GM19397 (cell line): Measurements from ENCODE around the gene LRCOL1.

Source experiments
- ATAC-seq: cut with Tn5 transposase; IDR thresholded peaks from one replicate; pipeline ENCODE4 v1.9.1; 2021; ENCODE audit warnings: mild to moderate bottlenecking, moderate library complexity; ENCODE audit not compliant: unreplicated experiment

The LRCOL1 gene

DNA sequence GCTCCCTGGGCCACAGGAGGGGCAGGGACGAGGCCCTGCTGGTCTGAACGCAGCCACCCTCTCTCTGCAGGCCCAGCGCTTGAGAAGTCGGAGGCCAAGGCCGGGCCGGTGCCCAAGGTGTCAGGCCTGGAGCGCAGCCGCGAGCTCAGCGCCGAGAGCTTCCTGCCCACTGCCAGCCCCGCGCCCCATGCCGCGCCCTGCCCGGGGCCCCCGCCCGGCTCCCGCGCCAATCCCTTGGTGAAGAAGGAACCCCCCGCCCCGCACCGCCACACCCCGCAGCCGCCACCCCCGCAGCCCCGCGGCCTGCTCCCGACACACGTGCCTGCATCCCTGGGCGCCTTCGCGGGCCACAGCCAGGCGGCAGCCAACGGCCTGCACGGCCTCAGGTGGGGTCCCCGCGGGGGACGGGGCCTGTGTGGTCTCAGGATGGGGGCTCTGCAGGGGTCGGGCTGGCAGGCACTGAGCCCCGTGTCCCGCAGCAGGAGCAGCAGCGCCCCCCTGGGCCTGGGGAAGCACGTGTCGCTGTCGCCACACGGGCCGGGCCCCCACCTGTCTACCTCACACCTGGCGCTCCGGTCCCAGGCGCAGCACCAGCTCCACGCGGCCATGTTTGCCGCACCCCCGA lies 40.4 kb downstream of the LRCOL1 start:
- no peak for ATAC-seq

DNA sequence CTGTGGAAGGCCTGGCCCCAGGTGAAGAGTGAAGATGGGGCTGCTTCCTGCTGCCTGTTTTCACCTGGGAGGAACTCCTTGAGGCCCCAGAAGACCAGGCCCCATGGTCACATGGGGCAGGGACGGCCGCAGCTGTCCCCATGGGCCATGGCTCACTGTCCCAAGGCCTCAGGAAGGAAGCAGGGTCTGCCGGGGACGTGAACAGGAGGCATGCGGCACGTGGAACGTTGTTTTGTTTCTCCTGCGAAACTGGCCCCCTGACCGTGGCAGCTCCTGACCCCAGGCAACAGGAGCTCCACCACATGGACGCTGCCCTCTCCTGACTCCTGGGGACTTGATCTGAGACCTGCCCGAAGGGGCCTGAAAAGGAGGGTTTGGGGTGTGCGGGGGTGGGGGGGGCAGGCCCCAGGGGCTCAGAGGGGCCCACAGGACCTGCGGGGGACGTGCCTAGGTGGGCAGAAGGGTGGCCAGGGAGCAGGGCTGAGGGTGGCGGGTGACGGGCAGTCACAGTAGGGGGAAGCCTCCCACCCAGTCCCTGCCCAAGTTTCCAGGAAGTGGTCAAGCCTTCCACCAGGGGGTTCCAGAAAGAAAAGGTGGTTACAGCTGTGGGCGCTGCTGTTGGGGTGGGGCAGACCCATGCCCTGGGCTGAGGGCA lies 41.4 kb downstream of the LRCOL1 start:
- no peak for ATAC-seq

DNA sequence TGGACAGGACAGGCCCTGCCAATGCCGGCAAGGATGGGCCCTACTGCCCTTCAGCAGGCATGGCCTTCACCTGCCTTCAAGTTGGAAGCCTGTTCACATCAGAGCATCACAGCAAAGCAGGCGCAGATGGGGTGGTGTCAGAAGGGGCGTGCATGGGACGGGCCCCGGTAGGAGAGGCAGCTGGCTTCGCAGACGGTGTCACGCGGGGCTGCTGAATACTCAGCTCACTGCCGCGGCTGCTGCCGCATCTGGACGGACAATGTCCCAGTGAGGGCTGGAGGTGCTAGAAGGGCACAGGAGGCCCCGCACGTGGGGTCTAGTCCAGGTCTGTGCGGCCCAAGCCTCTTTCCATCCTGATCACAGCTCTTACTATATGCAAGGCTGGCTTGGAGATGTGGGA lies 42.1 kb downstream of the LRCOL1 start:
- no peak for ATAC-seq

DNA sequence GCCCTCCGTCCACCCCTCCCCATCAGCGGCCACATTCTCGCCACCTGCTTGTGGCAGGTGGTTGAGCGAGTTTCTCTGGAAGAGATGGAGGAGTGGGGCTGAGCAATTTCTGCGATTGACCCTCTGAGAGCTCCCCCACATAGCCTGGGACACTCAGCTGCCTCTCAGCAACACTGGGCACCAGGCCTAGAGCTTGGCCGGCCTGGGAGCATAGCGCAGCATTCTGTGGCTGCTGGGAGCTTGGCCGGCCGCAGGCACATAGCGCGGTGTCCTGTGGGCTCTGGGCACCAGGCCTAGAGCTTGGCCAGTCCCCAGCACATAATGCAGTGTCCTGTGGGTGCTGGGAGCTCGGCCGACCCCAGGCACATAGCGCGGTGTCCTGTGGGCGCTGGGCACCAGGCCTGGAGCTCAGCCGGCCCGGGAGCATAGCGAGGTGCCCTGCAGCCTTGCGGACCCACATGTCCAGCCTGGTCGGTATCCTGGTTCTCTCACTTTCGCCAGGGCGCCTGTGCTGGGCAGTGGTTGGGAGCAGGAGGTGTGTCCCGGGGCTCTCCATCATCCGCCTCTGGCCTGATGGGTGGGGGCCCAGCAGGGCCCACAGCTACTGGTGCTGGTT lies 43.8 kb downstream of the LRCOL1 start:
- no peak for ATAC-seq

DNA sequence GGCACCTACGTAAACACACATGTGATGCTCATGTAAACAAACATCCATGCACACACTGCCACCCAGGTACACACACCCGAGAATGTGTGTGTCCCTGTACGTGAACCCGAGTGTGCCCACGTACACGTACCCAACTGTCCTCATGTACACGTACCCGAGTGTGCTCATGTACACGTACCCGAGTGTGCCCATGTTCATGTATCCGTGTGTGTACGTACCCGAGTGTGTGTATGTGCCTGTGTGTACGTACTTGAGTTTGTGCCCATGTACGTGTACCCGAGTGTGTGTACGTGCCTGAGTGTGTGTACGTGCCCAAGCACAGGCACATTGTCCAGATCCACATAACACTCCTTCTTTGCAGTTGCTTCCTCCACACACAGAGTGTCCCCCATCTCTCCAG lies 45.0 kb downstream of the LRCOL1 start:
- no peak for ATAC-seq

DNA sequence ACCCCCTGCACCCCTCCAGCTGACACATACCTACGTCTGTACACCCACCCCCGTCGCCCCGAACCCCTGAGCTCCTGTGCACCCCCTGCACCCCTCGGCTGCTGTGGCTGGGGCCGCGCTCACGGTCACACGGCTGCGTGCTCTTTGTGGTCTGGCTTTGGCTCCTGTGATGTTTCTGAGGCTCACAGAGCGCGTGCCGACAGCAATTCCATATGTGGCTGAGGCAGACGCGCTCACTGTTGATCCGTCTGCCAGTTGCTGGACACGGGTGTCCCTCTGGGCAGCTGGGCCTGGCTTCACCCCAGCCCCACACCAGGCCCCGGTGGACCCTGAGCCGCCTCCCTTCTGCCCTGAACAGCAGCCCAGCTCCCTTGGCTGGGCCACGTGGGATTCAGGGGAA lies 46.5 kb downstream of the LRCOL1 start:
- no peak for ATAC-seq

DNA sequence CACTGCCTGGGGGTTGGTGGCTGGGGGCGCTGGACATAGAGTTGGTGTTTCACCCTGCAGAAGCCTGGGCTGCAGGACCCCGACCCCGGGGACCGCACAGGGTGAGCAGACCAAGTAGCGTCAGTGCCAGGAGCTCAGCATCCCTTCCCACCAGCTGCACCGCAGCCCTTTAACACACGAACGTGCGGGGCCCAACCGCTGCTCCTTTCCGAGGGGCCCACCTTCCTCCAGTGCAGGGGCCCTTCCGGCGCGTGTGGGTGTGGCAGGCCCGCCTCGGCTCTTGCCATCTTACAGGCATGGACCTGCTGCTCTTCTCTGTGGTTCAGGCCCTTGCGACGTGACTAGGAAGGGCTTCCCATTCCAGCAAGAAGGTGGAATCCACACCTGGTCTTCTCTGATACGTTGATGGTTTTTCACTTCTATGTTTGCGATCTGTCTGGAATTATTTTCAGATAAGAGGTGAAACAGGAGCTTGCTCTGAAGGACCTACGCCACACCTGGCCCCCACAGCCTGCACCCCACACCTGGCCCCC lies 47.8 kb downstream of the LRCOL1 start:
- no peak for ATAC-seq

DNA sequence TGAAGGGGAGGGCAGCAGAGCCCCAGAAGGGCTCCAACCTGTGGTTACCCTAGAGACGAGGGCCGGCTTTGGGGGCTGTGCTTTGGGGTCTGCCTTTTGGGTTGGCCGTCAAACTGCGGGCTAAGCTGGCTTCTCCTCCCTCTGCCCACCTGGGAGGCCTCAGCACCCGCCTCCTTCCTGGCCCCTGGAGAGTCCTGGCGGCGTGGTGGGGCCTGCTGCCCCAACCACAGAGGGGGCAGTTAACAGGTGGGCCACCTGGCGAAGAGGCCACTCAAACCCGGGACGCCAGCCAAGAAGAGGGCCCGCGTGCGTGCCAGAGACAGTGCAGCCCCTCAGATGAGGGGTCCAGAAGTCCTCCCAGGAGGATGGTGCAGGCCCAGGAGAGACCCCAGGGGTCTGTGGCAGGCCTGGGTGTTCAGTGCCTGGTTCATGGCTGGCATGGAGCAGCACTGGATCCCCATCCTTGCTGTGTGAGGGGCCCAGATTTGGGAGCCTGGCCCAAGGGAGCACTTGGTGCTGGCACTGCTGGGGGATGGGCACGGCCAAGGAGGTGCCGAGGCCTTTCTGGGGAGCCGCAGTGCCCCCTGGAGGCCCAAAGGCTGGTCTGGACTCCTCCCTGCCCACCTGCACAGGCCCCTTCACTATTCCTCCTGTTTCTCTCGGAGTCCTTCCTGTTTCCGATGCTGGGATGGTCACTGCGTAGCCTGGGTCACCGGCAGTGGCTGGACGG lies 48.8 kb downstream of the LRCOL1 start:
- no peak for ATAC-seq

DNA sequence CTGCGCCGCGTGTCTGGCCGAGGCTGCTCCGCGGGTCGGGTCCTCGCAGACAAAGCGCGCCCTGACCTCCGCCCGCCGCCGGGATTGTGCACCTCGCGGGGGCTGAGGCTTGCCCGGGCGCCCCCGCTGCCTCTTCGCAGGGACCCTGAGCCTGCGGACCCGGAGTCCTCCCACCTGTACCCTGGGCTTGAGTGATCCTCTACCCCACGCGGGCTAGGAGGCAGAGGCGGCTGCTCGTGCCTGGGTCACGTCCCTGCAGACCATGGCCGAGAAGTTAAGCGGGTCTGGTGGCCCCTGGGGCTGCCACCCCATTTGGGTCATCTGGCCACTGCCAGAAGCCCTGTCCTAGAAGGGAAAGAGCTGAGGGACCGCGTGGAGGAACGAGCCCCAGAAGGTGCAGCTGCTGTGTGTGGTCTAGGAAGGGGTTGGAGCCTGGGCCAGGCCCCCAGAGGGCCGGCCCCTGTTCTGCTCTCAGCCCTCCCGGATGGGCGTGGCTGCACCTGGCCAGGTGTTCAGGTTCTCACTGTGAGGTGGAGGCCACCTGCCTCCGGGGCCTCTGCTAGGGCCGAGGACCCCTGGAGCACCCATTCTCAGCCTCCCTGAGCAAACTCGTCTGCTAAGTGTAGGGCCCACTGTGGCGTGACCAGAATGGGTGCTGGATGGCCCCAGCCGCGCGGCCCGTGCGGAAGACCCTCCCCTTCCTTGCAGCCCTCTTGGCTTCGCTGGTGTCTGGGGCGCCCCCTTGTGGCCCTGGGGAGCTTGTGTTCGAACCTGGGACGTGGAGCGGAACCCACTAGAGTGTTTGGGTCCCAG lies 49.6 kb downstream of the LRCOL1 start:
- ATAC-seq = no peak

DNA sequence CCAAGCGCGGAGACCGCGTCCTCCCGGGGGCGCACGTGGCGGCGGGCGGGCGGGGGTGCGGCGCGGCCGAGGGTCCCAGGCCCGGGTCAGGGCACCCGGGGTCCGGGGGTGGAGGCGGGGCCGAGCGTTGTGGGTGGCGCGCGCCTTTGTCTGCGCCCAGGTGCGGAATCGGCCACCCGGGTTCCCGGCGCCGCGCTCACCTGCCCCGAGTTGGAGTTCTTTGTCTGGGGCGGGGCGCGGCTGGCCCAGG lies 50.1 kb downstream of the LRCOL1 start:
- ATAC-seq = no peak

DNA sequence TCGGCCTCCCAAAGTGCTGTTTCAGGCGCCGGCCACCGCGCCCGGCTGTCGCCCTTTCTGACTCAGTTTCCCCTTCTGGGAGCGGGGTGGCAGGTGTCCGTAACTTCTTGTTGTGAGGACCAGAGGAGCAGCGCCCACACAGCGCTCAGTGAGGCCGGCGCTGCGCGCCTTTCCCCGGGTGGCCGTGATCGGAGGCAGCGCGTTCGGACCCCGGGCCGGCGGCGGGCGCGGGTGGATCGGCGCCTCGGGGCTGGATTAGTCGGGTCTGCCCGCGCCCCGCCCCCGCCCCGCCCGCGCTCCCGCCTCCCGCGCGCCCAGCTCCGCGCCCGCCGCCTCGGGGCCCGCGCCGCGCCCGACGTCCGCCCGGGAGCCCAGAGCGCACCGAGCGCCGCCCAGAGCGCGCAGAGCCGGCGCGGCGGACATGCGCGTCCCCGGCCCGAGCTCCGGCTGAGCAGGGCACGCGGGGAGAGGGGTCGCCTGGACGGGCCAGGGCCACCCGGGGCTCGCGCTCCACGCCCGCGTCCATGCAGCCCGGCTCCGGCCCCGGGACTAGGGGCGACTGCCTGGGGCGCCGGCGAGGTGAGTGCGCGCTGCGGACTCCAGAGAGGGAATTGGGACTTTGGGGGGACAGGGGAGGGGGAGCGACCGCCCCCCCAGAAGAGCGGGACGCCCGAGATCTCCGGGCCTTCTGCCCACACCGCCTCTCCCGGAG lies 50.6 kb downstream of the LRCOL1 start:
- ATAC-seq = no peak

DNA sequence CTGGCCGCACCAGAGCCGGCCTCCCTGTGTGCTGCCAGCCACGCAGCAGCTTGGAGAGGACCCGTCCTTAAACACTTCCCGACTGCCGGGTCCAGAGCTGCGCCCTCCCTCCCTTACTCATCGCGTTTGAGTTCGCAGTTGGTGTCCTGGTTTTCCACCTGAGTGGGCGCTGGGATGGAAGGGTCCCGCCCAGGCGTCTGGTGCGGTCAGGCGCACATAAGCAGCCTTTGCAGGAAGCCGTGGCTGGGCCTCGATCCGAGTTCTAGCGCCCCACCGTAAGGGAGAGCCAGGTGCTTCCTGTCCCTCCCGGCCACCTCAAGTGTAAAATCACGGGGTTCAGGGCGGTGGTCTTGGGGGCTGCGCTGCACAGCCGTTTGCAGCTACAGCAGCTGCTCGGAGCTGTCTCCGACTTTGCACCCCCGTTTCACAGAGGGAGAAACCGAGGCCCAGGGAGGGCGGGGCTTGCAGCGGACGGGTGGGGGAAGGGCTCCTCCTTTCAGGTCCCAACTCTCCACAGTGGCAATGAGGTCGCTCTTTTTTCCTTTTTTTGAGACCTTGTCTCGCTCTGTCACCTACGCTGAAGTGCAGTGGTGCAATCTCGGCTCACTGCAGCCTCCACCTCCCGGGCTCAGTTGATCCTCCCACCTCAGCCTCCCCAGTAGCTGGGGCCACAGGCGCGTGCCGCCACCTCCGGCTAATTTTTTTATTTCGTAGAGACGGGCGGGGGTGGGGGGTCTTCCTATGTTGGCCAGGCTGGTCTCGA lies 51.3 kb downstream of the LRCOL1 start:
- no peak for ATAC-seq

DNA sequence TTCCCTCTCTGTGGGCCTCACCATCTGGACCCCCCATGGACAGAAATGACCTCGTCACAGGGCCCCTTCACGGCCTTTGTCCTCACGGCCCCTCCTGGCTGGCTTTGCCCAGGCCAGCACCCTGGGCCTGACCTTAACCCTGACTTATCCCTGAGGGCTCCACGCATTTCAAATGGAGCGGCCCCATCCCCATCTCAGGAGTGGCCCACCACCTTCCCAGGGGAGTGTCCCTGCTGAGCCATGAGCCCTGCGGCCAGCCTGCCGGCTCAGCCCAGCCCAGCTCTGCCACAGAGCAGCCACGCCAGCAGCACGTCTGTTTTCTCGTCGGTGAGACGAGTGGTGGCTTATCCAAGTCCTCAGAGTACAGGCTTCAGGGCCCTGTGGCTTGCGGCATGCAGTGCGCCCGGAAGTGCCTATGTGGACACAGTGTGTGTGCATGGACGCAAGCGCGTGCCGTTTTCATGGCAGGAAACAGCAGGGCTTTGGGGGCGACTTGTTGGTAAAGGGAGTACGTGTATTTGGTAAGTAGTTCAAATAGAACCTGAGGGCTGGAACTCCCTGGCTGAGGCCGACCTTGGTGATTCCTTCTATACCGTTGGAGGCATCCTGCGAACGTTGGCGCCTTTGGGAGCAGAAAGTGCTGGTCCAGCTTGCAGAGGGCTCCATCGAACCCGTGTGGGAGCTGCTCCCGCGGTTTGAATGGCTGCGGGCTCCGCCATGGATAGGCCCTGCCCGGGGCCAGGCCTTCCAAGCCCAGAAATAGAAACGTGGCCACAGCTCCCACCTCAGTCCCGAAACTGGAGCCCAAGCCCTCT lies 52.1 kb downstream of the LRCOL1 start:
- ATAC-seq = no peak

DNA sequence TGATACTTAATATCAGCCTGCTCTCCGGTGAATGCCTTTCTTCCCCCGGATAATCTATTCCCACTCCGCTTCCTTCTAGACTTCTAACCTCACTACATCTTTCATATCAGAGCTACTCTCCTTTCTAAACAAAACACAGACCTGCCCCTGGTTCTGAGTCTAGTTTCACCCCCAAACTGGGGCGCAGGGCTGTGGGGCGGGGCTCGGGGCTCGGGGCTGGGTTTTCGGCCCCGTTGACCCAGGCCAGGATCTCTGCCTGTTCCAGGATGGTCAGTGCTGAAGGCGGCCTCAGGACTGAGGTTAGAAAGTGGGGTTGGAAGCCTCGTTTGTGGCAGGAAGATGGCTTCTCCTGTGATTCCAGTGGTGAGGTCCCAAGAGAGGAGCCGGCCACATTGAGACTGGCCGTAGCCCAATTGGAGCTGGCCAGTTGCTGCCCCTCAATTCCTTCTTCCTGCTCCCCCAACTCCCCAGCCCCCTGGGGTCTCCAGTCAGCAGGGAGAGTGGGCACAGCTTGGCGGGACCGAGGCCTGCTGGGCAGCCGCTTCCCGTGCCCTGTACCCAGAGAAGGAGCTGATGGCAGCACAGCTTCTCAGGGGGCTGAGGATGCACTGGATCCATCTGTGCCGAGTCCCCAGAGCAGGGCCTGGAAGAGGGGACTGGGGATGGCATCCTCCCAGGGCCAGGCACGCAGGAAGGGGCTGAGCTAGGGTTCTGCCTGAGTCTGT lies 52.9 kb downstream of the LRCOL1 start:
- no peak for ATAC-seq

DNA sequence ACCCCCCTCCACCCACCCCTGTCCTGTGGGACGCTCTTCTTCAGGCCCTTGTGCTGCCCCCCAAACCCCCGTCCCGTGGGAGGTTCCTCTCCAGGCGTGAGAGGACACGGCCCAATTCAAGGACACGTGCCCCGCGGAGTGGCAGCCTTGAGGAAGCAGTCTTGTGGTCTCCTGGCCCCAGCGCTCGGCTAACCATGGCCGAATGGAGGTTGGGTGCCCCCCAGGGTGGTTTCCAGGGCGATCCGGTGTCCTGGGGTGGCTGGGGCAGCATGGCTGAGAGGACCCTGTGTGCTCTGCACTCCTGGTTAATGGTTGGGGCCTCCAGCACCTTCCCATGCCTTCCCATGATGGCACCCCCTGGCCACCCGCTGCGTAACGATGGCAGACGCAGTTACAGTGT lies 53.6 kb downstream of the LRCOL1 start:
- ATAC-seq = no peak

DNA sequence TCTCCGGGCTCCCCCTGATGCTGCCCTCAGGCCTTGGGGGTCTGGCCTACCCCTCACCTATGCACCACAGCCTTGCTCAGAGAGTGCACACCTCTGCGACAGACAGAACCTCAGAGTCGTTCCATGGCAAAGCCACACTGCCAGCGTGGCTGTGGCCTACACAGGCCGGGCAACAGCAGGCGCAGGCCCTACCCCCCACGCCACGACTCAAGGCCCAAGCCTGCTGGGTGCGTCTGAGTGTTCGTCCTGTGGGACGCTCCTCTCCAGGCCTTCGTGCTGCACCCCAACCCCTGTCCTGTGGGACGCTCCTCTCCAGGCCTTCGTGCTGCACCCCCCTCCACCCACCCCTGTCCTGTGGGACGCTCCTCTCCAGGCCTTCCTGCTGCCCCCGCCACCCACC lies 54.2 kb downstream of the LRCOL1 start:
- no peak for ATAC-seq

DNA sequence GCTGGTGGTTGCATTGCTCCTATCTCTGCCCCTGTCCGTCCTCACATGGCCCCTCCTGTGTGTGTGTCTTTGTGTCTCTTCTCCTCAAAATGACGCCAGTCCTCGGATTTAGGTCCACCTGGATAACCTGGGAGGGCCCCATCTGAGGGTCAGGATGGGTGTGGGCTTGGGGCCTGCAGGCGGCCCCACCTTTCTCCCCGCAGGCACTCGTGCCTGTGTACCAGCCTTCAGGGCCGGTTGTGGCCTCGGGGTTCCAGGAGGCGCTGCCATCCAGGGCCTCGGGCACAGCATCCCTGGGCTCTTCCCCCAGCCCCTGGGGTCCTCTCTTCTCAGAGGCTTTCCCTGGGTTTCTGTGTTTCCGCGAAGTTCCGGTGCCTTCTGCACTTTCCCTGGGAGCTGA lies 54.7 kb downstream of the LRCOL1 start:
- no peak for ATAC-seq
